Parathyroid adenoma (tissue), 2 donors: ENCODE data around the gene PRKCA.
A peak's percentile ranks its signal among the peaks of the same experiment; 100 is the strongest.
"Not testable (repeated sequence)": the region's sequence is repeated elsewhere in the genome, so short reads cannot be mapped to it uniquely, and the experiment has no call there.

Source experiments
- H2AFZ ChIP-seq: fragments of 300-600 bp; sonication (generic); one replicate; pipeline ENCODE4 v1.7.0; 2017; ENCODE audit warnings: antibody characterized with exemption, mild to moderate bottlenecking
- H3K27ac ChIP-seq: fragments of 300-600 bp; sonication (generic); one replicate; pipeline ENCODE4 v1.7.0; 2017
- H3K27me3 ChIP-seq: fragments of 300-600 bp; sonication (generic); one replicate; pipeline ENCODE4 v1.7.0; 2017; ENCODE audit warnings: low read length; ENCODE audit not compliant: control insufficient read depth, insufficient read depth
- H3K36me3 ChIP-seq: fragments of 300-600 bp; sonication (generic); one replicate; pipeline ENCODE4 v1.7.0; 2017; ENCODE audit warnings: low read length; ENCODE audit not compliant: control insufficient read depth, insufficient read depth
- H3K4me1 ChIP-seq: fragments of 300-600 bp; sonication (generic); one replicate; pipeline ENCODE4 v1.7.0; 2017; ENCODE audit warnings: control low read depth
- H3K4me2 ChIP-seq: fragments of 300-600 bp; sonication (generic); one replicate; pipeline ENCODE4 v1.7.0; 2017; ENCODE audit warnings: low read length
- H3K4me3 ChIP-seq: fragments of 300-600 bp; sonication (generic); one replicate; pipeline ENCODE4 v1.7.0; 2017; ENCODE audit warnings: low read depth, low read length
- H3K79me2 ChIP-seq: fragments of 300-600 bp; sonication (generic); one replicate; pipeline ENCODE4 v1.7.0; 2017; ENCODE audit warnings: control low read depth
- H3K9ac ChIP-seq: fragments of 300-600 bp; sonication (generic); one replicate; pipeline ENCODE4 v1.7.0; 2017; ENCODE audit warnings: mild to moderate bottlenecking
- H3K9me3 ChIP-seq: fragments of 300-600 bp; sonication (generic); one replicate; pipeline ENCODE4 v1.7.0; 2017; ENCODE audit warnings: low read length; ENCODE audit not compliant: control insufficient read depth
- TF ChIP-seq, protein P1 (sequence below): fragments of 300-600 bp; sonication (generic); IDR thresholded peaks from one replicate; pipeline ENCODE4 v1.7.0; 2017; ENCODE audit warnings: antibody characterized with exemption, mild to moderate bottlenecking
- donor health status: primary hyperparathyroidism.

Gene PRKCA

DNA sequence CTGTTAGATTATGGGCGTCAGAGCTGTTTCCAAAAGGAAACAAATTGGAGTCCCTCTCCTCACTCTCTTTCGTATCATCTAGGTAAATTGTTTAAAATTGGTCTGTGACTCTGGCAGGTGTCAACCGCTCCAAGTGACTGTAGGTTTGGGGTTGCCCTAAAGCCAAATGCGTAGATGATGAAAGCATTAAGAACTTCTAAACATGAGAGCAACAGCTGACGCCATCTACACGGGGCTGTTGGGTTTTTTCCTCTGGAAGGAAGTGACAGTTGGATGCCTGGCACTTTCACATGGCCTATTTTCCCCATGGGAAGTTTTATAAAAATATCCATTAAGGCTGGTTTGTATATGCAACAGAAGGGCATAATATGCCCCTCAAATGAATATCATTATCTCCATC is 316.8 kb downstream of the PRKCA start:
- Histone ChIP-seq H3K4me3 (no peak overlapping the region), H3K4me2 (no peak overlapping the region), H3K27me3 (no peaks in the 10 kb centered on the region), H3K9ac (no peak overlapping the region), H3K36me3 (no peaks in the 10 kb centered on the region), H3K79me2 (no peaks in the 10 kb centered on the region), H2AFZ (no peak overlapping the region), H3K9me3 (no peaks in the 10 kb centered on the region), H3K4me1 (no peaks in the 10 kb centered on the region), H3K27ac (no peak overlapping the region)
- TF ChIP-seq, protein P1, sequence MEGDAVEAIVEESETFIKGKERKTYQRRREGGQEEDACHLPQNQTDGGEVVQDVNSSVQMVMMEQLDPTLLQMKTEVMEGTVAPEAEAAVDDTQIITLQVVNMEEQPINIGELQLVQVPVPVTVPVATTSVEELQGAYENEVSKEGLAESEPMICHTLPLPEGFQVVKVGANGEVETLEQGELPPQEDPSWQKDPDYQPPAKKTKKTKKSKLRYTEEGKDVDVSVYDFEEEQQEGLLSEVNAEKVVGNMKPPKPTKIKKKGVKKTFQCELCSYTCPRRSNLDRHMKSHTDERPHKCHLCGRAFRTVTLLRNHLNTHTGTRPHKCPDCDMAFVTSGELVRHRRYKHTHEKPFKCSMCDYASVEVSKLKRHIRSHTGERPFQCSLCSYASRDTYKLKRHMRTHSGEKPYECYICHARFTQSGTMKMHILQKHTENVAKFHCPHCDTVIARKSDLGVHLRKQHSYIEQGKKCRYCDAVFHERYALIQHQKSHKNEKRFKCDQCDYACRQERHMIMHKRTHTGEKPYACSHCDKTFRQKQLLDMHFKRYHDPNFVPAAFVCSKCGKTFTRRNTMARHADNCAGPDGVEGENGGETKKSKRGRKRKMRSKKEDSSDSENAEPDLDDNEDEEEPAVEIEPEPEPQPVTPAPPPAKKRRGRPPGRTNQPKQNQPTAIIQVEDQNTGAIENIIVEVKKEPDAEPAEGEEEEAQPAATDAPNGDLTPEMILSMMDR, result no peak

DNA sequence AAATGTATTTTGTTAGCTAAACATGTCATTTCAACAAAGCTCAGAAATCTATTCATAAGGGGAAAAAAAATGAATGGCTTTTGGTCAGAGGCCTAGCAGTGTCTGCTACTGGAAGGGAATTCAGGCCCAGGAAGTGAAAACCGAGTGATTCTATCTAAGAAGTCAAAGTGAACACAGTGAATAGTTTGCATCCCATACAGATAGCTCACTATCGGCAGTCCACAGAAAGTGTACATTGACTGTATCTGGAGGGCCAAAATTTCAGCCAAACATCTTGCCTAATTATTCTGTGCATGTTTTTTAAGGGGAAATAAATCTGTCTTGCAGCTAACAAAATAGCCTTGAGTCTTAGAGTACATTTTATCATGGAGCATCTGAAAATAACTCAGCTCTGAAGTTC is 318.1 kb downstream of the PRKCA start:
- H3K27ac ChIP-seq, result no peak overlapping the region
- H3K9me3 ChIP-seq, result no peaks in the 10 kb centered on the region
- no peaks in the 10 kb centered on the region for H3K36me3 ChIP-seq
- no peaks in the 10 kb centered on the region for H3K79me2 ChIP-seq
- no peak overlapping the region for H3K4me3 ChIP-seq
- no peak overlapping the region for H3K9ac ChIP-seq
- no peak overlapping the region for H2AFZ ChIP-seq
- TF ChIP-seq, protein P1, result no peak
- H3K4me1 ChIP-seq, result no peaks in the 10 kb centered on the region
- H3K27me3 ChIP-seq, result no peaks in the 10 kb centered on the region
- no peak overlapping the region for H3K4me2 ChIP-seq

DNA sequence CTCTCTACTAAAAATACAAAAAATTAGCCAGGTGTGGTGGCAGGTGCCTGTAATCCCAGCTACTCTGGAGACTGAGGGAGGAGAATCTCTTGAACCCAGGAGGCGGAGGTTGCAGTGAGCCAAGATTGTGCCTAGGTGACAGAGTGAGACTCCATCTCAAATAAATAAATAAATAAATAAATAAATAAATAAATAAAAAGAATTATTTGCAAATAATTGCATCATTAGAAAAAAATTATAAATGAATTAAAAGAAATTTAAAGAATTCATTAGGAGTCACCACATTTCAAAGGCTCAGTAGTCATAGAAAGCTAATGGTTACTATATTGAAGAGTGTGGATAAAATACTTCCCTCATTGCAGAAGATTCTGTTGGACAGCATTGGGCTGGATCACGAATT is 322.2 kb downstream of the PRKCA start:
- H3K36me3 ChIP-seq, H3K9me3 ChIP-seq, H2AFZ ChIP-seq, H3K4me3 ChIP-seq, H3K4me2 ChIP-seq, H3K4me1 ChIP-seq, H3K27me3 ChIP-seq, H3K27ac ChIP-seq, H3K9ac ChIP-seq, H3K79me2 ChIP-seq: not testable (repeated sequence)

DNA sequence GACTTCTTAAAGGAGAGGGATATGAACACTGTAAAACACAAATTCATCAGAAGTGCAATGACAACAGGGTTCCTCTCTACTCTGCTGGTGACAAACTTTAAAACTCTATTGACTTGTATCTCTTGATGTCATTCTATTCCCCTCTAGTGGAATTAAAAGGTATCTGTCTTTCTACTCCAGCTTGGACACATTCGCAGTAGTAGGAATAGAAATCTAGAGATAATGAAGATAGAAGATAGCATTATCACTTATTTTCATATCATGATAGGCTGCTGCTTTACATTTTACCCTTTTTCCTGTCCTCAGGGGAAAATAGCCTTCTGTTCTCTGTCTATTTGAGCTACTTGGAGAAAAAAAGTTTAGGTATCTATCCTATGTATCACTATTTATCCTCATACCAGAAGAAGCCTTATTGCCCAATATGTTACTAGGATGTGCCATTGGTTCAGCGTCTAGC is 322.9 kb downstream of the PRKCA start:
- Histone ChIP-seq H3K9me3 (no peaks in the 10 kb centered on the region), H2AFZ (no peak overlapping the region), H3K4me1 (no peaks in the 10 kb centered on the region), H3K4me3 (no peak overlapping the region), H3K4me2 (no peak overlapping the region), H3K9ac (no peak overlapping the region), H3K79me2 (no peaks in the 10 kb centered on the region), H3K36me3 (no peaks in the 10 kb centered on the region), H3K27me3 (no peaks in the 10 kb centered on the region), H3K27ac (no peak overlapping the region)
- TF ChIP-seq, protein P1, result peak; percentile 45

- no peaks in the 10 kb centered on the region for H3K9me3 ChIP-seq
- no peaks in the 10 kb centered on the region for H3K79me2 ChIP-seq
- H3K4me3 ChIP-seq, result no peak overlapping the region
- no peak overlapping the region for H3K9ac ChIP-seq
- H3K36me3 ChIP-seq, result no peaks in the 10 kb centered on the region
- no peak overlapping the region for H3K27ac ChIP-seq
- no peak overlapping the region for H2AFZ ChIP-seq
- TF ChIP-seq, protein P1, result no peak
- no peak overlapping the region for H3K4me2 ChIP-seq
- no peaks in the 10 kb centered on the region for H3K27me3 ChIP-seq
- H3K4me1 ChIP-seq, result no peaks in the 10 kb centered on the region
These were observed 325.6 kb downstream of the PRKCA start for GRCh38 chr17:66627985-66628384.
